Effector CD8-positive, alpha-beta T cell (primary cell): ENCODE results near the gene ARHGEF4.
"Not testable (repeated sequence)": the region's sequence is repeated elsewhere in the genome, so short reads cannot be mapped to it uniquely, and the experiment has no call there.

Experiments
- DNase-seq: peaks from one replicate; lab custom pipeline; 2025; lab: John Stamatoyannopoulos, UW

The ARHGEF4 gene

DNA sequence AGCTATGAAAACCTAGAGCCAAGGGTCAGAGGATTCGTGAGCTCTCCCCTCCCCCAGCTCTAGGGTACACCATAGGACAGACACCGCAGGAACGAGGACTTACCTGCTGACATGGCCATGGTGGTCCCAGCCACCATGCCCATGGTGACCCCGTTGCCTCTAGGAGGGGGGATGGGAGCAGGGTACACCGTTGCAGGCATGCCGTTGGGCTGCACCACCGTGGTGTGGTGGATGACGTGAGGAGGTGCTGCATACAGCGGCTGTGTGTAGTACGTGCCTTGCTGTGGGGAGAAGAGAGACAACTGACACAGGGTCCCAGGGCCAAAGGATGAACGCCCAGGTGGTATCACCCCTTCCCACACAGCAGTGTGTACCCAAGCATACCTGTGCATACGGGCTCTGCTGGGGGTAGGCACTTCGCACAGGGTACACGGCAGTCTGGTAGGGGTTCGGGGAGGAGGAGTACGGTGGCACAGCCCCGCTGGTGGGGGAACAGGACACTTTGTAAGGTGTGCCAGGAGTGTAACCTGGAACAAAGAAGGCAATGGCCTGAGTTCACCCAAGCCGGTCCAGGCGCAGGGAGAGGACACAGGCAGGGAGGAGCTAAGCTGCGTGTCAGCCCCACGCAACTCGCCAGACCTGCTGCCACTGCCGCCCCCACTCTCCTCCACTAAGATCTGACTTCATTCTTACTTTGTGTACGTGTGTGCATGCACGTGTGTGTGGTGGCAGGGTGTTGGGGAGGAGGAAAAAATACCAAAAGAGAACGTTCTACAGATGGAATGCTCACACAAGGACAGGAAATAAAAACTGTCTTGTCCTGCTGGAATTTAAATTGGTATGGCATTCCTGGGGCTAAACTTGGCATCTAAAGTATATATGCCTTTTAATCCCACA, 218.7 kb downstream of the ARHGEF4 start:
- no peak for DNase-seq

- no peak for DNase-seq
These were observed 219.7 kb downstream of the ARHGEF4 start for GRCh38 chr2:131056204-131056931.

DNA sequence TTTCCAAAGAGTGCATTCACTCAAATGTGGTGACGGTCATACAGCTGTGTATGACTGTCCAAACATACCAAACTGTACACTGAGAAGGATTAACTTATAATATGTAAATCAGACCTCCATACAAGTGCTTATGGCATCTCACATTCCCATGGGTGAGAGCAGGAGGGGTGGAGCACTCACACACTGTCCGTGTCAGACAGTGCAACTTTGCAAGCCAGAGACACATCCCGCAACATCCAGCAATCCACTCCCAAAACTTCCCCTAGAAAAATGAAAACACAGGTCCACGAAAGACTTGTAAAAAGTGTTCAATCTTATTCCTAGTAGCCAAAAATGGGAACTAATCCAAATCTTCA, 220.2 kb downstream of the ARHGEF4 start:
- no peak for DNase-seq

DNA sequence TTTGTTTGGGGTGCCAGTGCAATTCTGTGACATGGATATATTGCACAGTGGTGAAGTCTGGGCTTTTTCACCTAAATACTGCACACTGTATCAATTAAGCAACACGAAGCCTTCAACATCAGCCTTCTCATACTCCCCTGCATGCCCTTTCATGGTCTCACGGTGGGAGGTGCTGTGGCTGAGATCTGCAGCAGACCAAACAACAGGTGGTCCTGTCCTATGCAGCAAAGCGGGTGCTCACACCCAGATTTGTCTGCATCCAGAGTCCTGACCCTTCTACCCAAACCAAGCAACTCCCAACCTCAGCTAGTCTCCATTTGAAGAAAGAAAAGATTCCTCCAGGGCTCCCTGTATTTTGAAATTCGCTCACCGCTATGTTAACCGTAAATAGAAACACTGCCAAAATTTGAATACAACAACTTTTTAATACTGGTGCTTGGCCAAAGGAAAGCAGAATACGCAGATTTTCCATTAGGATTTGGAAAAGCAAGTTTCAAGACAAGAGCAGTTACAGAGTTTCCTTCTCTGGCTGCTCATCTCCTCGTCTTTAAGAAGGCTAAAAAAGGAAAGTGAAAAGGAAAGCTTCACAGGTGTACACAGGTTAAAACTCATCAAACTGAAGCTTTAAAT, 221.6 kb downstream of the ARHGEF4 start:
- no peak for DNase-seq

- no peak for DNase-seq
These were observed 222.2 kb downstream of the ARHGEF4 start for GRCh38 chr2:131058920-131059319.

DNA sequence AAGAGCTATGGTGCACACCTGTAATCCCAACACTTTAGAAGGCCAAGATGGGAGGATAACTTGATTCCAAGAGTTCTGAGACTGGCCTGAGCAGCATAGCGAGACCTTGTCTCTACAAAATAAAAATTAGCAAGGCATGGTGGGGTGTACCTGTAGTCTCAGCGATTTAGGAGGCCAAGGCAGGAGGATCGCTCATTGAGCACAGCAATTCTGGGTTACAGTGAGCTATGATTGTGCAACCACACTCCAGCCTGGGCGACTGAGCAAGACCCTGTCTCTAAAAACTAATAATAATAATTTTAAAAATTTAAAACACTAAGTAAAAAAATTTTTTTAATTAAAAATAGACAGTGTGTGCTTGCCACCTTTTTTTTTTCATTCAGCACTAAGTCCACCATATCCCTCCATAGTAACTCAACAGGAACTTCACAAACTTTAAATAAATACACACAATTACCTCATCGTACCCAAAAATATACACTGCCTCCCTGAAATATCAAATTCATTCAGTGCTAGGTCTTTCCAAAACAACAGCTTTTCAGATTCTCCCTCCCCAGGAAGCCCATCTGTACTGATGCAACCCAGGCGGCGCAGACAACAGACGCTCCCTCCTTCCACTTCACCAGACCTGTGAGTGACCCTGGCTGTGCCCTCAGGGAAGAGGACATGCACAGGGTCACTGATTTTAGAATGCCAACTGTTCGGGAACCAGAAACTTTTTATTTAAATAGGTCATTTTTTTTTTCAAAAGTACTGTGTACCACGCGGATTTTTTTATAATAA, 227.0 kb downstream of the ARHGEF4 start:
- no peak for DNase-seq

- no peak for DNase-seq
These were observed 228.1 kb downstream of the ARHGEF4 start for GRCh38 chr2:131064589-131065512.

- DNase-seq: no peak
These were observed 230.9 kb downstream of the ARHGEF4 start for GRCh38 chr2:131067465-131068125.

DNA sequence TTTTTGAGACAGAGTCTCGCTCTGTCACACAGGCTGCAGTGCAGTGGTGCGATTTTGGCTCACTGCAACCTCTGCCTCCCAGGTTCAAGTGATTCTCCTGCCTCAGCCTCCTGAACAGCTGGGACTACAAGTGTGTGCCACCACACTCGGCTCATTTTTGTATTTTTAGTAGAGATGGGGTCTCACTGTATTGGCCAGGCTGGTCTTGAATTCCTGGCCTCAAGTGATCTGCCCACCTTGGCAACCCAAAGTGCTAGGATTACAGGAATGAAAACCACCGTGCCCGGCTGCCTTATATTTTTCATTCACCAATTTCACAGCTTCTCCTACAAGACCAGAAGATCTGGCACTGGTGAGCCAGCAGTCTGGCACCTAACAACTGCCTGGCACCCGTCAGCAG, 231.5 kb downstream of the ARHGEF4 start:
- not testable (repeated sequence) for DNase-seq

- DNase-seq: not testable (repeated sequence)
These were observed 238.9 kb downstream of the ARHGEF4 start for GRCh38 chr2:131075578-131075977.

DNA sequence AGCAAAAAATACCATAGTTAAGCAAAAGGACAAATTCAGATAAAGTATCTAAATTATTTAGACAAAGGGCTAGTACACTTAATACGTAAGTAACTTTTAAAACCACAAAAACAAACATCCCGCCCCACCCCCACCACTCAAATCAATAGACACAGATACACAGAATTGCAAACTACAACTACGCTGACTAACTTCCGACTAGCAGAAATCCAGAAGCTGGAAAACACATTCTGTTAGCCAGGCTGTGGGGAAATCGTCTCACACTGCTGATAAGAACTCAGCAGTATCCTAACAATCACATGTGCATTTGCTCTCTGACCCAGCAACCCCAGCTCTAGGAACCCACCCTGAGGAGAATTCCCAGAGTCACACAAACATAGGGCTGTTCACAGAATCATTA, 240.0 kb downstream of the ARHGEF4 start:
- no peak for DNase-seq

DNA sequence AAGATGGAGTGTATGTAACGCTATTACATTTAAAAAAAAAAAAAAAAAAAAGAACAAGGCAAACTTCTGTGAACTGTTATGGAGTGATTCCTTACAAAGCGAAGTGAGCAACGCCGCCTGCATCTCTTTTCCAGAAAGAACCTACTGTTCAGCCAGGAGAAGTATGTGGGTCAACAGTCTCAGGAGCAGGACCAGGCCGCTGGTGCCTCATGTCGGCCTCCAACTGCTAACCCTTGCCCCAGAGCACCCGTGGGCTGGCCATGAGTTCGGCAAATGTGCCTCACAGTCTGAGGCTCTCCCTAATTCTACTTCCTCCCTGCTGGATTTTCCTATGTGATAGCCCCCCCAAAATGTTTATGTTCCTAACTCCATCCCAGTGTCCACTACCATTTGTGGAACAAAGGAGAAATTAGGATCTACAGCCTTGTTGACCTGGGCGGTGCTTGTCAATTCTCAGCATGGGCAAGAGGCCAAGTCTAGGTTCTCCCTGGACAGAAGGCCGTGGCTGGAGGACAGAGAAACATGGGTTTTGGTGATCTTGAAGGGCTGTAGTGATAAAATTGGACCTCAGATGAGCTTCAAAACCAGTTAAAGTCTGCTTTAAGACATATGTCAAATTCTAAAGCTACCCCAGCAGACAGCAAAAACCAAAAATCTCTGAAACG, 240.6 kb downstream of the ARHGEF4 start:
- DNase-seq: no peak

GRCh38 chr2:131077966-131078365, 241.3 kb downstream of the ARHGEF4 start:
- no peak for DNase-seq

DNA sequence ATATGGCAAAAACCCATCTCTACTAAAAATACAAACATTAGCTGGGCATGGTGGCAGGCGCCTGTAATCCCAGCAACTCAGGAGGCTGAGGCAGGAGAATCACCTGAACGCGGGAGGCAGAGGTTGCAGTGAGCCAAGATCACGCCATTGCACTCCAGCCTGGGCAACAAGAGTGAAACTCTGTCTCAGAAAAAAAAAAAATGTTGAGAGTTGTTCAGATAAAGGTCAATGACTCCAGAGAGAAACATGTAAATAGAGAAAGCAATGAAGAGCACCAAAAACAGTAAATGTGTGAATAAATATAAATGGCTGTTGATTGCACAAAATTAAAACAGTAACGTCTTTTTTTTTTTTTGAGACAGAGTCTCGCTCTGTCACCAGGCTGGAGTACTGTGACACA, 243.2 kb downstream of the ARHGEF4 start:
- not testable (repeated sequence) for DNase-seq

- DNase-seq: no peak
These were observed 244.5 kb downstream of the ARHGEF4 start for GRCh38 chr2:131081190-131081589.

GRCh38 chr2:131085646-131086045, 248.9 kb downstream of the ARHGEF4 start:
- DNase-seq: no peak

DNA sequence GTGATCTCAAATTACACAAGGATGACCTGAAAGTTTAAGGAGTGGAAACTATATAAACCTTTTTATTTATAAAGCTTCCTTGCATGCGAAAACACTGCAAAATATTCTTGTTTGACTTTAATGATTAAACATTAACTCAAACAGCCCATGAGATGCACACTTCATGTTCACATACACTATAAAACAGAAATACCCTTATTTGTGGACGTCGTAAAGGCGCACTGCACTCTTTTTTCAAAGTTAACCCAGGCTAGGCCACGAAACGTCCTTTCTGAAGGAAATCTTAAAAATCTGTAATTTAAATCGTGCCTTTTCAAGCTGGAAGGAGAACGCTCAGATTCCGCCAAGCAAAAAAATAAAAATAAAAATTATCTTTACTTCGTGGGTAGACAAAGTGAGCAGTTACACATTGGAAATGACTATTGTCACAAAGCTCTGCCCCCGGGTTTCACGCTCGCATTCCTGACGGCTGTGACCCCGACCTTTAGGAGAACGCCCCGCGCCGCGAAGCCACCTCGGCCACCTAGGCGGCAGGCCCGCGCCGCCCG, 255.8 kb downstream of the ARHGEF4 start:
- DNase-seq: no peak

DNA sequence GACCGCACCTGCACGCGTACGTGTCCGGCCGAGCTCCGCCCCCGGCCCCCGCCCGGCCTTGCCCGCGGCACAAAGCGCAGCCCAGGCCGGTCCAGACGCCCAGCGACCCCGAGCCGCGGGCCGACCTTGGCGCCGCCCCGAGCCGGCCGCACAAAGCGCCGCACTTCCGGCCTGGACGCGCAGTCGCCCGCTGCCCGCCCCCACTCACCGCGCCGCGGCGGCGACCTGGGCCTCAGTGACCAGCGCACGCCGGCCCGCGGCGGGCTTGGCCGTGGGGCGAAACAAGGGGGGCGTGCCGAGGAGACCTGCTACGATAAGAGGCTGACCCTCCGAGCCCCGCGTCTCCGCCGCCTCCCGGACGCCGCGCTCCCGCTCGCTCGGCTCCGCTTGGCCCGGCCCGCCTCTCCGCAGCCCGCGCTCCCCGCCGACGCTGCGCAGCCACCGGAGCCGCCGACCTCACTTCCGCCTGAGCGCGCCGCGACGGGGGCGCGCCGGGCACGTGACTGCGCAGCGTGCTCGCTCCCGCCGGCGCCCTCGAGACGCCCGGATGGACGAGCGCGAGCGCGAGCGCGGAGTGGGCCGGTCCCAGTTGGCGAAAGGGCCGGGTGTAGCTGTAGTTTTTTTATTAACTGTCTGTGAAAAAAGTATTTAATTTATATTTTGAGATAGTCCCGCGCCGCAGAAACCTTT, 256.4 kb downstream of the ARHGEF4 start, which contains the start of gene FAM168B:
Gene FAM168B, minus strand, starts transcription at position 455 of the 690 bp plus-strand sequence. CDS start 10,814 bp downstream, outside the sequence.
- DNase-seq: peak; percentile 76
